DMS 273 (cell line): ENCODE results near the gene TJAP1.
A peak's percentile ranks its signal among the peaks of the same experiment; 100 is the strongest.

Source experiments
- DNase-seq: peaks from one replicate; lab custom pipeline; 2025; ENCODE audit not compliant: unreplicated experiment; lab: John Stamatoyannopoulos, UW

The TJAP1 gene

GRCh38 chr6:43504756-43505593, 27.6 kb downstream of the TJAP1 start:
- DNase-seq, result no peak

DNA sequence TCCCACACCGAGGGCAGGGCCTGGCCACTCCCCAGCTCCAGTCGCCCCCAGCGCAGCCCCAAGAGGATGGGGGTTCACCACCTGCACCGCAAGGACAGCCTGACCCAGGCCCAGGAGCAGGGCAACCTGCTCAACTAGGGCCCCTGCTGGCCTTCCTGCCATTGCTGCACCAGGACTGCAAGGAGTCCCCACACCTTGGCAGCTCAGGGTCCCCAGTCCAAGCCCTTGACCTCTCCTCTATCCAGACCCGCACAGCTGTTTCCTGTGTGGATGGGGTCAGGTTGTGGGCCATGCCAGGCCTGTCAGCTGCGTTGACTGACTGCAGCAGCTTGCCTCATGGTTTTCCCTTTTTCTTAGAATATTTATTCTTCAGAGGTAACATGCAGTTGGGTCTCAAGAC, 28.3 kb downstream of the TJAP1 start:
- DNase-seq, result no peak

GRCh38 chr6:43506171-43506570, 28.8 kb downstream of the TJAP1 start:
- no peak for DNase-seq

GRCh38 chr6:43506667-43507471, 29.5 kb downstream of the TJAP1 start:
- peak; percentile 93 for DNase-seq

GRCh38 chr6:43508481-43509141, 31.2 kb downstream of the TJAP1 start:
- DNase-seq, result no peak

GRCh38 chr6:43509142-43509983, 32.0 kb downstream of the TJAP1 start:
- peak; percentile 53 for DNase-seq

DNA sequence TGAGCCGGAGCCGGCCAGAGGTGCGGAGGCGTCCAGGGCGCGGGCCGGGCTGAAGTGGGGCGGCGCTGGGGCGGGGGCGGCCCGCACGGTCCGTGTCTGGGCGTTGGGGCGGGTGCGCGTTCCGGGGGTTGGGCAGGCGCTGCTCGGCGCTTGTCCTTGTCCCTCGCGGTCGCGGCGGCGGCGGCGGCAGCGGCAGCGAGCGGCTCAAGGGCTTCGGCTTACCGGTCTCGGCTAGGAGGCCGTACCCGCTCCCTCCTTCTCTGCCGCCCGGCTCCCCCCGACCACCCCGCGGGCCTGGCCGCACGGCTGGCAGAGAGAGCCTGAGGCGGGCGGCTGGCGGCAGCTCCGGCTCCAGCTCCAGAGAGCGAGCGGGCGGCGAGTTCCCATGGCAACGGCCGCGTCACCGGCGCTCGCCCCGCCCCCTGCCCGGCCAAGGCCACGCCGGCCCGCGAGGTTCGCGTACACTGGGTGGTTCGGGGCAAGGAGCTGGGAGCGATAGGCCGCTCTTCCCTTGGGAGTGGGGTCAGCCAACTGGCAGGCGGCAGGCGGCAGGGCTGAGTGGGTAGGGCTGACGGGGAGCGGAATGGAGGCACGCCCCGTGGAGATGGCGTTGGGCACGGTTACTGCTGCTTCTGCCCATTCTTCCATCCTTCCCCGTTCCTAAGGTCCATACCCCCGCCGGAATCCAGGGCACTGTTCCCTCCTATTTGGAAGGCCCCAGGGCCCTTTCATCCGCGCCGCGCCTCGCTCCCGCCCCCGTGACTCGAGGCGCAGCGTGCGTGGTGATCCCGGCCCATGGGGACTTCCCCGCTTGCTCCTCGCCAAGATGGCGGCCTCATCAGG, 32.8 kb downstream of the TJAP1 start, which contains the start of gene LRRC73:
Gene LRRC73 (minus strand): TSS at position 363 of the 843 bp plus-strand sequence. CDS start 561 bp downstream, outside the sequence.
- DNase-seq, result peak; percentile 93

DNA sequence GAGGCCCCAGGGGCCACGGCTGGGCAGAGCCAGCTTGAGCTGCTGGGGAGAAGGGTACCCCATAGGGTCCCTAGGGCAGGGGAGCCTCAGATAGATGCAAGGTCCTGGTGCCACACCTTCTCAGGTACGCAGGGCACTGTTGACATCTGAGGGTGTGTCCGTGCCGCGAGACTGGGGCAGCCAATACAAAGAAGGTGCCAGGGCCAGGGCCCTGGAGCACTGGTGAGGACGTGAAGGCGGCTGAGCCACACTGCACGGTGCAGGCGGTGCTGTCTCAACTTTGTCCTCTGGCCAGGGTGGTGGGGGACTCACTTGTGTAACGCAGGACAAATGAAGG, 33.4 kb downstream of the TJAP1 start:
- DNase-seq, result no peak

DNA sequence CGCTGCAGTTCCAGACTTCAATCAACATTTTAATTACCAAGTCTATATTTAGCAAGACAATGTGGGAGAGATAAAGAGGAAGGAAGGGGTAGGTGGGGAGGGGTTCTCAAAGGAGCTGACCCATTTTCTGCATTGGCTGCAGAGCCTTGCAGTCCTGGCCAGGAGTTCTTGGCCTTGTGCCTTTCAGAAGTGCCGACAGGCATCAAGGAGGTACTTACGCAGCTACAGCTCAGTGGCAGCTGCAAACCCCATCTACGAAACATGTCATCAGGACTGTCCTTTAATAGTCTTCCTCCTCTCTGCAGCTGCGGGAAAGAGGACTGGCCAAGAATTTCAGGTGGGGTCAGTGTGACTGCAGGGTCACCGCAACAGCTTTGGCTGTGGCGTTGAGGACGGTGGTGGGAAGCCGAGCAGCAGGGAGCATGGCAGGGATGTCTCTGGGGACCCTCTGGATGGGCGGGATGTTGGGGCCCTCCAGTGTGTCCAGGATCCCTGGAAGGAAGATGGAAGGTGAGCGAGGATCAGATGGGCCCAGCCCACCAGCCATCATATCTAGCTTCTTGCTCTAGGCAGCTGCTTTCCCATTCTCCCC, 34.5 kb downstream of the TJAP1 start:
- no peak for DNase-seq

- DNase-seq, result no peak
These were observed 38.4 kb downstream of the TJAP1 start for GRCh38 chr6:43515808-43516207.

DNA sequence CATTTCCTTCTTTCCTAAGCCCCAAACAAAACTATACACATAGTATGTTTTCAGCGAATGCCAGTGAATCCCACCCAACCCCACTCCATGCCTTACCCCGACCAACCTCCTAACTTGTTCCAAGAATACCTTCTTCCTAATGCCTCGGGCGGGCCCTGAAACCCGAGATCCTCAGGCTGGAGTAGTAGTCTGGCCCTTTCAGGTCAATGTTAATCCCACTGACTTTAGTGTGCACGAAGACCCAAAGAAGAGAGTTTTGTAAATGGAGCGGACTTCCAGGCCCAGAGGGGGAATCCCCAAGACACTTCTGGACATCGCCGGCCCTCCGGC, 39.0 kb downstream of the TJAP1 start:
- DNase-seq, result no peak

GRCh38 chr6:43516697-43517504, 39.5 kb downstream of the TJAP1 start, which contains the start of the genes POLR1C and YIPF3:
POLR1C (plus strand) TSS chr6:43517089; CDS start chr6:43517110, 21 bp downstream.
YIPF3 (minus strand) TSS chr6:43516926; CDS start chr6:43516807, 119 bp downstream.
- DNase-seq, result peak; percentile 99

- peak; percentile 55 for DNase-seq
These were observed 40.4 kb downstream of the TJAP1 start for GRCh38 chr6:43517505-43518357.

DNA sequence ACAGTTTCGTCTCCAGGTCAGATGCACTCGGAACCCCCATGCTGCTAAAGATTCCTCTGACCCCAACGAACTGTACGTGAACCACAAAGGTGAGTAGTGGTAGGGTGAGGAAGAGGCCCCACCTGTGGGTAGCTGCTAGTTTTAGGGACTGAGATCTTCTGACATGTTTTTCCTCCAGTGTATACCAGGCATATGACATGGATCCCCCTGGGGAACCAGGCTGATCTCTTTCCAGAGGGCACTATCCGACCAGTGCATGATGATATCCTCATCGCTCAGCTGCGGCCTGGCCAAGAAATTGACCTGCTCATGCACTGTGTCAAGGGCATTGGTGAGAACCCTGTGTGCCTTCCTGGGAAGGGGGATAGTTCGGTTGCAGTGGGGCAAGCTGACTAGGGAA, 42.7 kb downstream of the TJAP1 start:
- no peak for DNase-seq

DNA sequence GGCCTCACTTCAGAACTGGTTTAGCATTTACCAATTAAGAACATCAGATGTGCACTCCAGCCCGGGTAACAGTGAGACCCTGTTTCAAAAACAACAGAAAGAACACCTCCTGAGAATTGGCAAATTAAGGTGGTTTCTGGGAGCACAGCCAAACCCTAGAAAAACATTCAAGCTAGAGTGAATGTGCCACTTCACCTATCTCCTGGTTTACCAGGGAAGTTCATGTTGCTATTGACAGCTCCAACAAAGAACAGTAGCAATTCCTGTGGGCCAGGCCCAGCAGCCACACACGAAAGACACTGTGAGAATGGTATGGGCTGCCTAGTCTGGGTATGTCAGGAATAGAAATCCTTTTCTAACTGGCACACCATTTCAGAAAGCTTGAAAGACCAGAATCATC, 44.5 kb downstream of the TJAP1 start:
- DNase-seq, result peak; percentile 25

DNA sequence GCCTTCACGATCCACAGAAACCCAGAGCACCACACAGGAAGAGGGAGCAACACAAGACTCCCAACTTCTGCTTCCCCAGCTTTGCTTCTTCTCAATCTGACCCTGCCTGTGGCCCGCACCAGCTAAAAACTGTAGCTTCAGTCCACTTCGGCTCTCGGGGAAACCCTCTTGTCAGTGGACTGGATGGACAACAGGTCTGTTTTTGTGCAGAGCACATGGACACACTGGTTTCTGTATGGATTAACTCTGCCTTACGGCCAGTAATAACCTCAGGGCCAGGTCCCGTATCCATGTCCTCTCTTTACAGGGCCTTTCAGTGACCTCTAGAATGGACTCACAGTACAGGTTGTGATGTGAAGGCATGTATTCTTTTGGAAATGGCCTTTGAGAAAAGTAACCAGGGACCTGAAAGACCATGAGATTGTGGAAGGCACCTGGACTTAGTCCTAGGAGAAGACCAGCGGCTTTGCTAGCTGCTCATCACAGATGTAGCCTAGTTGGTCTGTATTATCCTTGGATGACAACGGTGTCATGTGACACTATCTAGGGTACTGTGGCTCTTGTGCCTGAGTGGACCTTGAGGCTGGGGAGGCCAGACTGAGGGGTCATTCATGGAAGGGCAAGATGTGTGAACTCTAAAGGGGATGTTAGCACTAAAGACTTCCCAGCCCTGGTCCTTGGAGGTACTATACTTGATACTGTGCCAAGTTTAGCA, 45.3 kb downstream of the TJAP1 start:
- no peak for DNase-seq

DNA sequence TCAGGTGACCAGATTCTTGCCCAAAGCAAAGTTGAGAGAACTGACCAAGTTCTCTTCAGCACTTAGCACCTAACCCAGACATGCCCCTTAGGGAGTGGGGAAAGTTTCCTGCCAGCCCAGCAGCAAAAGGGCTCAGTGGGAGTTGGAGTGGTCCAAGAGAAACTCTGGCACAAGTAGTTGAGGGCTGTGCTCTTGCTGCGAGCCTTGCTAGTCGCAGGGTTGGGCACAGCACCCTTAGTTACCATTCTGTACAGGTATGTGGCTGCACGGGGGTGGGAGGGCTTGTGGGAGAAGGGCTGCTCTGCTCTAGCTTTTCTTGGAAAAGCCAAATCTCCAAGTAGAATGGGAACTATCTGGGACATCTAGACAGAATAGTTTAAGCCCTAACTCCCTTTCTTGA, 45.9 kb downstream of the TJAP1 start:
- no peak for DNase-seq
